NCI-H1436 (cell line): ENCODE data around the gene CLSTN2.

Source experiments
- DNase-seq: peaks from one replicate; lab custom pipeline; 2025; lab: John Stamatoyannopoulos, UW

Gene CLSTN2

GRCh38 chr3:140552403-140552802 is 617.4 kb downstream of the CLSTN2 start:
- DNase-seq = no peak

DNA sequence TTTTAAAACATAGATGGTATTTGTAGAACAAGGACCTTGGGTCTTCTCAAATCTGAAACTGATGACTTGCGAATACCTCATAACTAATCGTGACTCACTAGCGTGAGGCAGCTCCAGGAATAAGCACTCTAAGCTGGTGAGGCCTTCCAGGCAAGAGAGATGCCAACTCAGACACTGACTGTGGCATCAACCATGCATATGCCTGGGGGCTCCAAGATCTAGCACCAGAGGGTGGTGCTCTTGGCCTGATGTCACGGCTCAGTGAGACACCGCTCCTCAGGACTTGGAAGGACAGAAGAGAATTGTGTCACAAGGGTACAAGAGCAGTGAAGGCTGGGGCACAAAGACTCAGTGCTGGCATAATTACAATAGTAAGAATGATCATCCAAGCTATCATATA is 617.9 kb downstream of the CLSTN2 start:
- DNase-seq = no peak

- DNase-seq = no peak
Measured at GRCh38 chr3:140553591-140553990, 618.6 kb downstream of the CLSTN2 start.

DNA sequence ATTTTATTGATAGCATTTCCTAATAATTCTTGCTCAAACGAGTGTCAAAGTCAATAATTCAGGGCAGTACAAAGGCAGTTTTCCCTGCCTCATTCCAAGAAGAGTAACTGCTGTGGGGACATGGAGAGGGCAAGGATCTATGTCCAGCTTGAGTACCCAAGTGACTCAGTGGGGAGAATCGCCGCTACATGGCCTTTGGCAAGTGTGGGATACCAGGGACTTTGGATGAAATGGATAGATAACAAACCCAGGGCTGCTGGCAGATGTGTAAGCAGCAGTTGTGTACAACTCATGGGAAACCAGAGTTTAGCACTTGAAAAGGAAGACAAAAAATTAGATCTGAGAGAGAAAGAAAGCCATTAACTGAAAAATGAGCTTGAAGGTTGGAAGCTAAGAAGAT is 620.7 kb downstream of the CLSTN2 start:
- DNase-seq = no peak

- DNase-seq = no peak
Measured at GRCh38 chr3:140557476-140557875, 622.5 kb downstream of the CLSTN2 start.

- DNase-seq = peak; percentile 67
Measured at GRCh38 chr3:140559546-140559945, 624.6 kb downstream of the CLSTN2 start.

GRCh38 chr3:140563206-140563760 is 628.3 kb downstream of the CLSTN2 start:
- no peak for DNase-seq

DNA sequence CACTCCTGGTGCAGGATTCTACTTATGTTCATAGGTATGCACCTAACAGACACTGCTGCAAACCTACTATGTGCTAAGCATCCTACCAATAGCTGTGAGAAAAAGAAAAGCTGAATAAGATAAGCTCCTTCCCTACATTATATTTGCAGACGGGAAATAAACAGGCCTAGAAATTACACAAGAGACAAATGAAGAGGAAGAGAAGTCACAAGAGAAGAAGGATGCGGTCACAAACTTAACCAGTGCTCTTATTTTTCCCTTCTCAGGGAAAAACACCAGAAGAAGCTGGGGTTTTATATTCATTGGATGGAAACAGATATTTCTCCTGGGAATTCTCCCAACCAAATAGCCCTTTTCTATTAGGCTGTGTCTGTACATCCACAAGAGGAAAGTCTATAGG is 633.1 kb downstream of the CLSTN2 start:
- DNase-seq = no peak

DNA sequence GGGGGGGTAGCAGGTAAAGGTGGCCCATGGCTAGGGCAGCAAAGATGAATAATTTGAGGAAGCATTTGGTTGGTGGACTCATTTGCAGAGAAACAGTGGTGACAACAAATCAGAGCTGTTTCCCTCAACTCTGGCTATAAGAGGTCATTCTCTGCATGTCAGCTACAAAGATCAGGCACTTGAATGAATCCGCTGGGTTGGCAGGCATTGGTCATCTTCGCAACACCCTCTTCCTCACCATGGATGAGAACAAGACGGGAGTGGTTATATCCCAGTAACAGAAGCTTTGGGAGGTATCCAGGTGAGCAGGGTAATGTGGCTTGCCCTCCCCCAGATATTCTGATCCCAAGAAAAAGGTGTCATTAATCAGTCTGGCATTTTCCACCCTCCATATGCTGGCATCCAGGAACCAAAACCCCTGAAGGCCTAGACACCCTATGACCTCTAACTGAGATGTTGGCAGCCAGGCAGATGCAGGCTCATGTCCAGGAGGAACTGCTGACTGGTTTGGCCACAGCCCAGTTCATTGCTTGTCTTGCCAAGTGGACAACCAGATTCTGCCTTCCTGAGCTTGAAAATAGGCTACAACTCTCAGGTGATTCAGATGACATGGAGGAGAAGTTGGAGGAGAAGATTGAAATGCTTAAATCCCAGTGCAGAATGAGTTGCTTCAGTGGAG is 634.0 kb downstream of the CLSTN2 start:
- DNase-seq = no peak

- DNase-seq = no peak
Measured at GRCh38 chr3:140570602-140571001, 635.6 kb downstream of the CLSTN2 start.

DNA sequence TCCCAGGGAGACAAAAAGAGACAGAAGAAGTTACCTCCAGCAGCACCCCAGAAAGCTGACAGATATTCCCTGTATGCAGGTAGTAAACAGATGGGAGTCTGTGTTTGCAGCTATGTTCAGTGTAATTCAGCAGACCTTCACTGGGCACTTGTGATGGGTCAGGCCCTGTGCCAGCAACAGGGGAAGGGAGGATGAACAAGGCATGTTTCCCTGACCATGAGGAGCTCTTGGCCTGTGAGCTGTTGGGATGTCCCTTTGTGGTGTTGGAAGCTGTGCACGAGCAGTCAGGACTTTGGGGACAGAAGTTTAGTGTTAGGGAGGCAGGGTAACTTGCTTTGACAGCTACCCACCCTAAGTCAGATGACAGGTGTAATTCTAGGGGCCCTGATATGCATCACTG is 636.9 kb downstream of the CLSTN2 start:
- DNase-seq = no peak

DNA sequence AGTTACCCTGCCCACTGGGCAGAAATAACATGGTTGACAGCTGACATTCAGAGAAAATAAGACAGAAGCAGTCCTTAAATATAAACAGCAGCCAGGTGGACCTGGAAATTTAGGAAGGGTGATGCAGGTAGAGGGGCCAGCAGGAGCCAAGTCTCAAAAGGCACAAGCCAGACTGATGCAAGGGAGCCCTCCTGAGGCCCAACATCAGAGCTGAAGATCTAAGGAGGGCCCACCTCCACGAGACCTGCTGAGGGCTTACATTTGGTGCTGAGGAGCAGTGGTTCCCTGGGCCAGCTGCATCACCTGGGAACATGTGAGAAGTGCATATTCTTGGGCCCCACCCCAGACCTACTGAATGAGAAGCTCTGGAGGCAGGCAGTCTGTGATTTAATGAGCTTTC is 637.3 kb downstream of the CLSTN2 start:
- DNase-seq = no peak

DNA sequence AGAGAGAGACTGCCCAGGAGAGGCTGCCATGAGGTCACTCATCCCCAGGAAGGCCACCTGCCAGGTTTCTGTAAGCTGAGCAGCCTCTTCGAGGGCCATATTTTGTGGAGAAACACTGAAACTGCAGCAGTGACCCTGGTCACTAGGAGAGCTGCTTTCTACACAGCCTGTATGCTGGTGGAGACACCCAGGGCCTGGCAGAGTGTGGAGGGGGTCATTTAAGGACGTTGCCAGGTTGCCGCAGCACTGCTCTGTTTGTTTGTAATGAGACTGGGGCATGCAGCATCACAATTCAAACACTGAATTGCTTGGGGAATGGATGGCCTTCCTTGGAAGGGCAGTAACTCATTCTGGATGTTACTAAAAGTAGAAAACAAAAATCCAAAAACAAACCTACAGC is 638.0 kb downstream of the CLSTN2 start:
- no peak for DNase-seq

- no peak for DNase-seq
Measured at GRCh38 chr3:140574375-140574774, 639.4 kb downstream of the CLSTN2 start.

DNA sequence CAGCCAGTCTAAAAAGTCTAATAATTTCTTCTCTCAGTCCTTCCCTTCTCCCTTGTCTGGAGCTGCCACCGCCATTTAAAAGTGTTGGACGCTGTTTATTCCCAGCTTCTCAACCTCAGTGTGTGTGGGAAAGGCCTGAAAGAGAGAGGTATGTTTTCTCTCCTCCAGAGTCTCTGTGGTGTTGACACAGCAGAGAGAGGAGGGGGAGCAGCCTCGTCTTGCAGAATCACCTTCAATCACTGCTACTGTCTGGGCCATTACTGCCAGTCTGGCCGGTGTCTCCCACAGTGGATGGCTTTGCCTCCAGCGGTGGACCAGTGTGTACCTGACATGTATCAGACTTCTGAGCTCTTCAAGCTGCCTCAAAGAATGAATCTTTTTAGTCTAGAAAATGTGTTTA is 641.5 kb downstream of the CLSTN2 start:
- DNase-seq = no peak

GRCh38 chr3:140577911-140578310 is 642.9 kb downstream of the CLSTN2 start:
- no peak for DNase-seq

GRCh38 chr3:140579260-140579659 is 644.3 kb downstream of the CLSTN2 start:
- DNase-seq = no peak

GRCh38 chr3:140580746-140581145 is 645.8 kb downstream of the CLSTN2 start:
- no peak for DNase-seq

- DNase-seq = no peak
Measured at GRCh38 chr3:140584549-140584948, 649.6 kb downstream of the CLSTN2 start.

DNA sequence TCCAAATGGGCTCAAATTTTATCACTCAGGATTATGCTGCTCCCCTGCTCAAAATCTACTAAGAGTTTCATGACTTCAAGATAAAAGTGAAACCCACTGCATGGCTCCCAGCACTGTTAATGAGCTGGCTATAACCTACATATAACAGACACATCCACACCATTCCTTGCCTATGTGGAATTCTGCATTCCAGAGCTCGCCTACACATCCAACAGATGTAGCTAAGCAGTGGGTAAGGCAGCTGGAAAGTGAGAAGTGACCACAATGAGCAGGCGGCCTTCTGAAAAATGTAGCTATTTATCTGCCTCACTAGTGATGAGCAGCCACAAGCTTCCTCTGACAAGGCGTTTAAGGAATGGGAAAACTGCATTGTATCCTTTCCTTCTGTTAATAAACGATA is 650.8 kb downstream of the CLSTN2 start:
- DNase-seq = no peak

GRCh38 chr3:140586311-140586710 is 651.3 kb downstream of the CLSTN2 start:
- no peak for DNase-seq

- DNase-seq = no peak
Measured at GRCh38 chr3:140588558-140588957, 653.6 kb downstream of the CLSTN2 start.

GRCh38 chr3:140593766-140594165 is 658.8 kb downstream of the CLSTN2 start:
- no peak for DNase-seq

DNA sequence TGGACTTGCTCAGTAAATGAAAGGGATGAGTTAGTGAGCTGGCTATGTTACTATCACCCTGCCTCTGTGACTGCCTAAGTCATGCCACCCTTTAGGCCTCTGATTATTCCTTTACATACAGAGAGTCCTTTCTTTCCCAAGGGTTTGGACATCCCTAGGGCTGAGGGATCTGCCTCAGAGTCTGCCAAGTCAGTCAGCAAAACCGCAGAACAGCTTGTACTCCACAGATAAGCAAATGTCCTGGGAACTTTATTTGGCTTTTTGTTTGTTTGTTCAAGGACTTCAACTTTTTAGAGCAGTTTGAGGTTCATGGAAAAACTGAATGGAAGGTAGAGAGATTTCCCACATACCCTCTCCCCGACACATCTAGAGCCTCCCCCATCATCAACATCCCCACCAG is 660.3 kb downstream of the CLSTN2 start:
- no peak for DNase-seq
